Vagina (tissue), 2 donors: ENCODE data around the gene C12orf43.

ENCODE experiments used
- CTCF ChIP-seq, 3 experiments: fragments of 450-650 bp in 2 of 3; fragments of 200-600 bp in 1 of 3; sonication (generic) in 1 of 3; IDR thresholded peaks; one replicate each; pipeline ENCODE4 v1.5.1; 2017 to 2019; ENCODE audit warnings: antibody characterized with exemption in 3 of 3, mild to moderate bottlenecking in 2 of 3, moderate library complexity in 2 of 3
- POLR2AphosphoS5 ChIP-seq, 2 donors: sonication (generic); formaldehyde crosslinking; IDR thresholded peaks; one replicate each; pipeline ENCODE4 v1.9.0; 2017; ENCODE audit warnings: antibody characterized with exemption in 2 of 2, mild to moderate bottlenecking in 2 of 2, low read depth in 1 of 2; ENCODE audit not compliant: insufficient read depth in 1 of 2

DNA sequence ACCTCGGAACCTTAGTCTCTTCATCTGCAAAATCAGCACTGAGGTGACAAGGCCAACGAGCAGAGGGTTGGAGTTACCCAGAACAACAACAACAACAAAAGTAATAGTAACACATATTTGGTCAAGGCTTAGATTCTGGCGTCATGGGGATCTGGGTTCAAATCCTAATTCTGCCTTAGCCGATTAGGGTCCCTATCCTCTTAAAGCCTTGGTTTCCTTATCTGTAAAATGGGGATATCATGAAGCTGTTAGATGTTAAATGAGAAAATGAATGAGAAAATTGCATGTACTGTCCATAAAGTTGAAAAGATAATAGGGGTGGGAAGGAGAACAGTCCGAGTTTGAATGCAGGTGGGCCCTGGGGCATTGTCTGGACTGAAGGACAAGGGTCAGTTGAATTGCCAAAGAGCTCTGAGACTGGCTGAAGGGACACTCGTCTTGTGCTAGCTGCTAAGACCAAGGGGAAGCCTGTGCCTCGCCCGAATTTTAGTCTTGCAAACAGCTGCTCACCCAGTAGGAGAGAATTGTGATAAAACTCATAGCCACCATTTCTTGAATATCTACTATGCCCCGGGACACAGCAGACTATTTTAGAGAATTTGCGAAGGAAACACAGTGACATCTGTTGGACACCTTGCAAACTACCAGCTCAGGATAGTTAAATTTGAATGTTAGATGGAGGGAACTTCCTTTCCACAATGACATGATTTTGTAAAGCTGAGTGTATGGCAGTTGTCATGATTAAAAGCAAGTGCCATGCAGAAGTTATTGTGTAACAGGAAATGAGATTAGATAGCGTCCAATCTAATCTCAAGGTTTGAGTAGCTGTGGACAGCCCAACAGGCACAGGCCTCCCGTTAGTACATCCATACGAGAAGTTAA is 44.7 kb downstream of the C12orf43 start:
- peak; percentile 65 to 70 (median 70) for TF ChIP-seq CTCF (IDR thresholded peaks at IDR 0.05)
- peak in 1 of 2 donors; percentile 56 for TF ChIP-seq POLR2AphosphoS5 (IDR thresholded peaks at IDR 0.05; ENCODE audit: insufficient read depth in 1 of 2, low read depth in 1 of 2)
